ENCODE measurements around the gene RILPL2.
"Not testable (repeated sequence)": the region's sequence is repeated elsewhere in the genome, so short reads cannot be mapped to it uniquely, and the experiment has no call there.

The RILPL2 gene

GRCh38 chr12:123436017-123436964 is at the start of gene RILPL2:
Gene RILPL2, minus strand, starts transcription at chr12:123436684. Its CDS starts 264 bp downstream, at chr12:123436420.
- DNase-seq (ENCODE audit: low read depth) = peak; percentile 58

GRCh38 chr12:123485756-123486155 is 49.3 kb upstream of the RILPL2 start:
- DNase-seq (ENCODE audit: low read depth) = no peak

- no peak for DNase-seq (ENCODE audit: low read depth)
Observed at GRCh38 chr12:123483602-123484248, 47.2 kb upstream of the RILPL2 start.

GRCh38 chr12:123482876-123483275 is 46.4 kb upstream of the RILPL2 start:
- DNase-seq (ENCODE audit: low read depth) = no peak

- not testable (repeated sequence) for DNase-seq (ENCODE audit: low read depth)
Observed at GRCh38 chr12:123481251-123481650, 44.8 kb upstream of the RILPL2 start.

GRCh38 chr12:123479442-123480180 is 43.1 kb upstream of the RILPL2 start:
- DNase-seq (ENCODE audit: low read depth) = no peak

GRCh38 chr12:123478762-123479161 is 42.3 kb upstream of the RILPL2 start:
- DNase-seq (ENCODE audit: low read depth) = peak; percentile 15

- no peak for DNase-seq (ENCODE audit: low read depth)
Observed at GRCh38 chr12:123478069-123478468, 41.6 kb upstream of the RILPL2 start.

- no peak for DNase-seq (ENCODE audit: low read depth)
Observed at GRCh38 chr12:123475246-123475703, 38.8 kb upstream of the RILPL2 start.

GRCh38 chr12:123474485-123475245 is 38.2 kb upstream of the RILPL2 start:
- DNase-seq (ENCODE audit: low read depth) = no peak

GRCh38 chr12:123472438-123472849 is 36.0 kb upstream of the RILPL2 start:
- no peak for DNase-seq (ENCODE audit: low read depth)

- DNase-seq (ENCODE audit: low read depth) = peak; percentile 45
Observed at GRCh38 chr12:123471374-123472068, 35.0 kb upstream of the RILPL2 start.

GRCh38 chr12:123469978-123470377 is 33.5 kb upstream of the RILPL2 start:
- no peak for DNase-seq (ENCODE audit: low read depth)

- no peak for DNase-seq (ENCODE audit: low read depth)
Observed at GRCh38 chr12:123468786-123469185, 32.3 kb upstream of the RILPL2 start.

- DNase-seq (ENCODE audit: low read depth) = no peak
Observed at GRCh38 chr12:123465084-123465483, 28.6 kb upstream of the RILPL2 start.

- not testable (repeated sequence) for DNase-seq (ENCODE audit: low read depth)
Observed at GRCh38 chr12:123463174-123463573, 26.7 kb upstream of the RILPL2 start.

- DNase-seq (ENCODE audit: low read depth) = no peak
Observed at GRCh38 chr12:123457980-123458779, 21.7 kb upstream of the RILPL2 start, which contains the start of gene SNRNP35. Gene SNRNP35, plus strand, starts transcription at chr12:123458139. Its CDS starts 7,402 bp downstream, at chr12:123465541.

GRCh38 chr12:123453165-123453564 is 16.7 kb upstream of the RILPL2 start:
- DNase-seq (ENCODE audit: low read depth) = no peak

- not testable (repeated sequence) for DNase-seq (ENCODE audit: low read depth)
Observed at GRCh38 chr12:123452276-123452550, 15.7 kb upstream of the RILPL2 start.

- DNase-seq (ENCODE audit: low read depth) = no peak
Observed at GRCh38 chr12:123450636-123451035, 14.2 kb upstream of the RILPL2 start.

All from GM04503 (cell line).